HTERT RPE-1 (cell line): Measurements from ENCODE around the gene MEMO1.
"Not testable (repeated sequence)": the region's sequence is repeated elsewhere in the genome, so short reads cannot be mapped to it uniquely, and the experiment has no call there.

Source experiments
- in situ Hi-C: fragments of 300-500 bp; cut with MboI; formaldehyde crosslinking; loops from 4 replicates; pipeline ENCODE4 v1.14.3; 2020; ENCODE audit warnings: low sequenced_read_pairs

MEMO1 gene

GRCh38 chr2:32010670-32011484 lies at the start of gene MEMO1:
TSS of gene MEMO1 (minus strand) at chr2:32011008. CDS start at chr2:32010247, 761 bp downstream.
- in situ Hi-C loops: no loop called here

GRCh38 chr2:32060266-32060665 lies 49.5 kb upstream of the MEMO1 start:
- in situ Hi-C loops: no loop called here

- in situ Hi-C loops: no loop called here
These were observed 47.3 kb upstream of the MEMO1 start for GRCh38 chr2:32058130-32058529.

- in situ Hi-C loops: not testable (repeated sequence)
These were observed 43.8 kb upstream of the MEMO1 start for GRCh38 chr2:32054583-32054982.

- in situ Hi-C loops: no loop called here
These were observed 41.1 kb upstream of the MEMO1 start for GRCh38 chr2:32051836-32052439.

GRCh38 chr2:32043561-32043960 lies 32.8 kb upstream of the MEMO1 start:
- in situ Hi-C loops: no loop called here

- in situ Hi-C loops: no loop called here
These were observed 28.8 kb upstream of the MEMO1 start, which contains the start of gene DPY30 for GRCh38 chr2:32039447-32040219. TSS of gene DPY30 (minus strand) at chr2:32039805. CDS start at chr2:32039456, 349 bp downstream.

GRCh38 chr2:32034198-32034887 lies 23.5 kb upstream of the MEMO1 start:
- in situ Hi-C loops: not testable (repeated sequence)

GRCh38 chr2:32018789-32019482 lies 8.1 kb upstream of the MEMO1 start:
- in situ Hi-C loops: not testable (repeated sequence)

- in situ Hi-C loops: no loop called here
These were observed 2.1 kb upstream of the MEMO1 start for GRCh38 chr2:32012872-32013271.

- in situ Hi-C loops: no loop called here
These were observed 715 bp upstream of the MEMO1 start for GRCh38 chr2:32011485-32011960.

- in situ Hi-C loops: not testable (repeated sequence)
These were observed 533 bp downstream of the MEMO1 start for GRCh38 chr2:32010280-32010669.

GRCh38 chr2:32009516-32010256 lies 1.1 kb downstream of the MEMO1 start:
- in situ Hi-C loops: no loop called here

GRCh38 chr2:32008805-32009515 lies 1.8 kb downstream of the MEMO1 start:
- in situ Hi-C loops: no loop called here

GRCh38 chr2:32007121-32007391 lies 3.8 kb downstream of the MEMO1 start:
- in situ Hi-C loops: no loop called here

GRCh38 chr2:32005371-32005976 lies 5.3 kb downstream of the MEMO1 start:
- in situ Hi-C loops: no loop called here

GRCh38 chr2:32003791-32004190 lies 7.0 kb downstream of the MEMO1 start:
- in situ Hi-C loops: no loop called here

GRCh38 chr2:32002406-32002805 lies 8.4 kb downstream of the MEMO1 start:
- in situ Hi-C loops: no loop called here

GRCh38 chr2:31999438-31999837 lies 11.4 kb downstream of the MEMO1 start:
- in situ Hi-C loops: no loop called here
